Ishikawa (cell line): Measurements from ENCODE around the gene RGS10.

ENCODE experiments used
- CEBPB ChIP-seq: IDR thresholded peaks from 2 replicates; pipeline ENCODE4 v1.6.1; 2012
- CREB1 ChIP-seq: IDR thresholded peaks from 2 replicates; pipeline ENCODE4 v1.6.1; 2012; ENCODE audit warnings: low read depth
- EGR1 ChIP-seq: IDR thresholded peaks from 2 replicates; pipeline ENCODE4 v1.6.1; 2012
- EP300 ChIP-seq: IDR thresholded peaks from 2 replicates; pipeline ENCODE4 v1.6.1; 2012; ENCODE audit warnings: borderline replicate concordance
- FOXM1 ChIP-seq: IDR thresholded peaks from 2 replicates; pipeline ENCODE4 v1.6.1; 2012; ENCODE audit warnings: low read depth, borderline replicate concordance
- NFIC ChIP-seq: IDR thresholded peaks from 2 replicates; pipeline ENCODE4 v1.6.1; 2012
- RAD21 ChIP-seq: IDR thresholded peaks from 2 replicates; pipeline ENCODE4 v1.6.1; 2012; ENCODE audit warnings: low read depth
- TAF1 ChIP-seq: IDR thresholded peaks from 2 replicates; pipeline ENCODE4 v1.6.1; 2012; ENCODE audit warnings: low read depth, mild to moderate bottlenecking
- TCF12 ChIP-seq: IDR thresholded peaks from 2 replicates; pipeline ENCODE4 v1.6.1; 2012; ENCODE audit warnings: low read depth
- TEAD4 ChIP-seq: IDR thresholded peaks from 2 replicates; pipeline ENCODE4 v1.6.1; 2012
- YY1 ChIP-seq: IDR thresholded peaks from 2 replicates; pipeline ENCODE4 v1.6.1; 2012; ENCODE audit warnings: low read depth
- ZBTB7A ChIP-seq: IDR thresholded peaks from 2 replicates; pipeline ENCODE4 v1.6.1; 2012; ENCODE audit warnings: low read depth
- TF ChIP-seq, protein P1 (sequence below): IDR thresholded peaks from 2 replicates; pipeline ENCODE4 v1.6.1; 2012
- TF ChIP-seq, protein P2 (sequence below): IDR thresholded peaks from 2 replicates; pipeline ENCODE4 v1.6.1; 2012; ENCODE audit warnings: low read depth, mild to moderate bottlenecking
- TF ChIP-seq, protein P3 (sequence below): IDR thresholded peaks from 2 replicates; pipeline ENCODE4 v1.6.1; 2012

The RGS10 gene

DNA sequence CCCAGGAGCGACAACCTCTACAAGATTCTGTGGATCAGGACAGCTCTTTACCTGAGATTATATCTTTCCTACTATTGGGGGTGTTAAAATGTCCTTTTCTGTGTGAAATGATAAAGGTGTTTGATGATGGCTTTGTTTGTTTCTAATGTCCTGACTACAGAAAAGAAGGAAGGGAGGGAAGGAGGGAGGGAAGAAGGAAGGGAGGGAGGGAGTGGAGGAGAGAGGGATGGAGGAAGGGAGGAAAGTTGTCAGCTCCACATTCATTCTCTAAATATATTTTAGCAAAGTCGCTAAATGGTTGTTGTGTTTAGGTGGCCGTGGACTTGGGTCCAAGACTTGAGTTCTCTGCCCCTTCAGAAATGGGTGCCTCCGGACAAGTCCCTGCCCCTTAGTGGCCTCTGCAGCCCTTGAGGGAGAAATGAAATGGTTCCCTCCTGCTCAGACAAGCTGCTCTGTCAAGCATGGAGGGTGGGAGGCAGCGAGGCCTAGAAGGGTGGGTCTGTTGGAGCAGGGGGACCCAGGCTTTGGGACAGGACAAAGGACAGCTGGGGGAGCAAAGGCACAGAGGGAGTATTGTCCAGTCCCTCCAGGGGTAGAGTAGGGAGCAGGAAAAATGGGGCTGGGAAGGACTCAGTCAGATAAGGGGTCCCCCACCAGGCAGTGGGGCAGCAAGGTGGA lies 4.4 kb downstream of the RGS10 start:
- no peak for TF ChIP-seq RAD21
- TF ChIP-seq ZBTB7A, result no peak
- TF ChIP-seq CEBPB, result no peak
- no peak for TF ChIP-seq TAF1
- no peak for TF ChIP-seq YY1

DNA sequence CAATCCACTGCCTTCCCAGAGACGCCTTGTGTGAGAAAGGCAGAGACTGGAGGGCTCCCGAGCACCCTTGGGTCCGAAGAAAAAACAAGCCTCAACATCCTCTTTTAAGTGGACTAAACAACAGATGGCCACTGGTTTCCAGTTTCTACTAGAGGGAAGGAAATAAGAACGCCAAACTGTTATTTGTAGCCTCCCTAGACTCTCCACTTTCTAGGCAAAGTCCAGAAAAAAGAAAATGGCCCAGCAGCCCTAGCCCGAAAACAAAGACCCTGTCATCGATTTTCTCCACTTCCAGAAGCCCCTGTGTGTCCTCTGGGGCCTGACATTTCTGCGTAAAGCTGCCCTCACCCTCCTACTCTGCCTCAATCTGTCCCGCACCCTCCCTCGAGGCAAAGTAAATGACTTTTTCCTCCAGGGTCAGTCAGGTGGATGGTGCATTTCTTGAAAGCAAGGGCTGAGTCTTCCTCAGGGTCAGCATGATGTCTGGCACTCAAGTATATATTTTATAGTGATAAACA lies 6.0 kb downstream of the RGS10 start:
- TF ChIP-seq CREB1 (no peak), TEAD4 (no peak), RAD21 (no peak), NFIC (no peak), ZBTB7A (no peak), EGR1 (no peak)
- TF ChIP-seq, protein P1, sequence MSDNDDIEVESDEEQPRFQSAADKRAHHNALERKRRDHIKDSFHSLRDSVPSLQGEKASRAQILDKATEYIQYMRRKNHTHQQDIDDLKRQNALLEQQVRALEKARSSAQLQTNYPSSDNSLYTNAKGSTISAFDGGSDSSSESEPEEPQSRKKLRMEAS, result no peak
- TF ChIP-seq, protein P2, sequence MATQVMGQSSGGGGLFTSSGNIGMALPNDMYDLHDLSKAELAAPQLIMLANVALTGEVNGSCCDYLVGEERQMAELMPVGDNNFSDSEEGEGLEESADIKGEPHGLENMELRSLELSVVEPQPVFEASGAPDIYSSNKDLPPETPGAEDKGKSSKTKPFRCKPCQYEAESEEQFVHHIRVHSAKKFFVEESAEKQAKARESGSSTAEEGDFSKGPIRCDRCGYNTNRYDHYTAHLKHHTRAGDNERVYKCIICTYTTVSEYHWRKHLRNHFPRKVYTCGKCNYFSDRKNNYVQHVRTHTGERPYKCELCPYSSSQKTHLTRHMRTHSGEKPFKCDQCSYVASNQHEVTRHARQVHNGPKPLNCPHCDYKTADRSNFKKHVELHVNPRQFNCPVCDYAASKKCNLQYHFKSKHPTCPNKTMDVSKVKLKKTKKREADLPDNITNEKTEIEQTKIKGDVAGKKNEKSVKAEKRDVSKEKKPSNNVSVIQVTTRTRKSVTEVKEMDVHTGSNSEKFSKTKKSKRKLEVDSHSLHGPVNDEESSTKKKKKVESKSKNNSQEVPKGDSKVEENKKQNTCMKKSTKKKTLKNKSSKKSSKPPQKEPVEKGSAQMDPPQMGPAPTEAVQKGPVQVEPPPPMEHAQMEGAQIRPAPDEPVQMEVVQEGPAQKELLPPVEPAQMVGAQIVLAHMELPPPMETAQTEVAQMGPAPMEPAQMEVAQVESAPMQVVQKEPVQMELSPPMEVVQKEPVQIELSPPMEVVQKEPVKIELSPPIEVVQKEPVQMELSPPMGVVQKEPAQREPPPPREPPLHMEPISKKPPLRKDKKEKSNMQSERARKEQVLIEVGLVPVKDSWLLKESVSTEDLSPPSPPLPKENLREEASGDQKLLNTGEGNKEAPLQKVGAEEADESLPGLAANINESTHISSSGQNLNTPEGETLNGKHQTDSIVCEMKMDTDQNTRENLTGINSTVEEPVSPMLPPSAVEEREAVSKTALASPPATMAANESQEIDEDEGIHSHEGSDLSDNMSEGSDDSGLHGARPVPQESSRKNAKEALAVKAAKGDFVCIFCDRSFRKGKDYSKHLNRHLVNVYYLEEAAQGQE, result no peak

DNA sequence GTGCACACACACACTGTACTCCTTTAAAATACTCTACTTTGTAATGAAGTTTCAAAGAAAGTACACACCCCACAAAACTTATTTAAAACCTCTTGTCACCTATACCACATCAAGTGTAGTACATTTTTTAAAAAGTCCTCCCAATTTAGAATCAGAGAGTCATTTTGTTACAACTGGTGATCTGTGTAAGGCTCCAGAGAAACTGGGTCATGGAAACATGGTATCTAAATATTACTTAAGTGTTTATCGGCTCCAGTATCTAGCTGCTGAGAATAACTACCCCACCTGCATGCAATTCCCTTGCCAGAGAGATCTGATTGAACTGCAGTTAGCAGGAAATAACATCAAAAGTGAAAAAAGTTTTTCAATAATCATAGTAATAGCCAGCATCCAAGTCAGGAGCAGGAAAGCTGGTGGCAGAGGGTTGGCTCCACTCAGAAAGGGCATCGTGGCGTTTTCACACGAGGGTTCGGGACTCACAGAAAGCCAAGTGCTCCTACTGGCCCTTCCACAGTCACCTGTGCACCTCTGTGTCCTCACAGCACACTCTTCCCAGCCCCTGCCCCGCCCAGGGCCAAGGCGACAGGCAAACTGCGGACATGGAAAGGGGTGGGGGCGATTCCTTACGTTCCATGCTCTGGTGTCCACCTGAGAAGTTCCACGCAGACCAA lies 6.5 kb downstream of the RGS10 start:
- TF ChIP-seq, protein P2, result no peak
- TF ChIP-seq RAD21 (no peak), TAF1 (no peak), EGR1 (no peak), CREB1 (no peak), YY1 (no peak), EP300 (no peak), TEAD4 (no peak), TCF12 (no peak), CEBPB (no peak), NFIC (no peak), FOXM1 (no peak), ZBTB7A (no peak)
- TF ChIP-seq, protein P3, sequence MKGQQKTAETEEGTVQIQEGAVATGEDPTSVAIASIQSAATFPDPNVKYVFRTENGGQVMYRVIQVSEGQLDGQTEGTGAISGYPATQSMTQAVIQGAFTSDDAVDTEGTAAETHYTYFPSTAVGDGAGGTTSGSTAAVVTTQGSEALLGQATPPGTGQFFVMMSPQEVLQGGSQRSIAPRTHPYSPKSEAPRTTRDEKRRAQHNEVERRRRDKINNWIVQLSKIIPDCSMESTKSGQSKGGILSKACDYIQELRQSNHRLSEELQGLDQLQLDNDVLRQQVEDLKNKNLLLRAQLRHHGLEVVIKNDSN, result no peak
- TF ChIP-seq, protein P1, result no peak

DNA sequence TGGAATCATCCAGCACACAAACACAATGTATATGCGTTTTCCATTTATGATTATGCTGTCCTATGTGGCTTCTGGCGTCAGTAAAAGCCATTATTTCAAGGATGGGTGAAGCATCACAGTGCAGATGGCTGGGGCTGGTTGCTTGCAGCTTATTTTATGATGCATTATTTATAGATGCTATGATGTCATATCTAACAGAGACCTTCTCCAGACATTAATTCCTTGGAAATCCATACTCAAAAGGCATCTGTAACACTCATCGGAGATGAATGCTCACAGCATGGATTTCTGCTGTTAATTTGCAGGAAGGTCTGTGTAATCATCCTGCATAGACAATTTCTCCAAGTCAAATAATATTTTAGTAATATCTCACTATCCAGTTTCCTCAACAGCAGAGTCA lies 7.2 kb downstream of the RGS10 start:
- TF ChIP-seq, protein P3, result no peak
- TF ChIP-seq TEAD4, result no peak
- no peak for TF ChIP-seq ZBTB7A
- TF ChIP-seq NFIC, result no peak
- TF ChIP-seq, protein P2, result no peak
